22Rv1 (cell line): ENCODE data around the gene OTUD5.

ENCODE experiments used
- ZFX ChIP-seq: fragments of 450-650 bp; IDR thresholded peaks from 2 replicates; pipeline ENCODE4 v1.6.1; 2017; ENCODE audit warnings: antibody characterized with exemption, borderline replicate concordance
- TF ChIP-seq, protein P1 (sequence below): fragments of 450-650 bp; IDR thresholded peaks from 2 replicates; pipeline ENCODE4 v1.5.1; 2017; ENCODE audit warnings: mild to moderate bottlenecking

DNA sequence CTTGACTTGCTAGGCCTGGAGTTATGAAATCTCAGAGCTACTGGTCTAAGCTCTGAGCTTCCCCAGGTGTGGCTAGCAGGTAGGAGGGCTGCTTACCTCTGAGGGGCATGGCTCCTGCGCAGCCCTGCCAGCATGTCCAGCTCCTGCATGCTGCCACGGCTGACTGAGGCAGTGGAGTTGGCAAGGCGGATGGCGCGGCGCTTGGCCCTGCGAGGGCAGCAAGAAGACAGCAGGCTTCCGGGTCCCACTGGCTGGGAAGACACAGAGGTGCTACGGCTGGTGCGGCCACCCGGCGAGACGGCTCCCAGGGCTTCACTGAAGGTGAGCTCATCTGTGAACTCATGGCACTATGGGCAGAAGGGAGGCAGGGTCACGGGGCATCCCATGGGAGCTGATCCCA is 8.6 kb upstream of the OTUD5 start:
- TF ChIP-seq, protein P1, sequence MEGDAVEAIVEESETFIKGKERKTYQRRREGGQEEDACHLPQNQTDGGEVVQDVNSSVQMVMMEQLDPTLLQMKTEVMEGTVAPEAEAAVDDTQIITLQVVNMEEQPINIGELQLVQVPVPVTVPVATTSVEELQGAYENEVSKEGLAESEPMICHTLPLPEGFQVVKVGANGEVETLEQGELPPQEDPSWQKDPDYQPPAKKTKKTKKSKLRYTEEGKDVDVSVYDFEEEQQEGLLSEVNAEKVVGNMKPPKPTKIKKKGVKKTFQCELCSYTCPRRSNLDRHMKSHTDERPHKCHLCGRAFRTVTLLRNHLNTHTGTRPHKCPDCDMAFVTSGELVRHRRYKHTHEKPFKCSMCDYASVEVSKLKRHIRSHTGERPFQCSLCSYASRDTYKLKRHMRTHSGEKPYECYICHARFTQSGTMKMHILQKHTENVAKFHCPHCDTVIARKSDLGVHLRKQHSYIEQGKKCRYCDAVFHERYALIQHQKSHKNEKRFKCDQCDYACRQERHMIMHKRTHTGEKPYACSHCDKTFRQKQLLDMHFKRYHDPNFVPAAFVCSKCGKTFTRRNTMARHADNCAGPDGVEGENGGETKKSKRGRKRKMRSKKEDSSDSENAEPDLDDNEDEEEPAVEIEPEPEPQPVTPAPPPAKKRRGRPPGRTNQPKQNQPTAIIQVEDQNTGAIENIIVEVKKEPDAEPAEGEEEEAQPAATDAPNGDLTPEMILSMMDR: no peak
- TF ChIP-seq ZFX: no peak
